CD4-positive, alpha-beta T cell treated with Interferon gamma for 1 hour (primary cell): ENCODE measurements around the gene ZNF383.

ENCODE experiments used
- DNase-seq: peaks from one replicate; pipeline ENCODE4 v3.0.0-alpha.2; 2020

Gene ZNF383

GRCh38 chr19:37294246-37294645 lies 76.2 kb downstream of the ZNF383 start:
- peak; percentile 51 for DNase-seq
